ENCODE data around the gene LBP.

Gene LBP

DNA sequence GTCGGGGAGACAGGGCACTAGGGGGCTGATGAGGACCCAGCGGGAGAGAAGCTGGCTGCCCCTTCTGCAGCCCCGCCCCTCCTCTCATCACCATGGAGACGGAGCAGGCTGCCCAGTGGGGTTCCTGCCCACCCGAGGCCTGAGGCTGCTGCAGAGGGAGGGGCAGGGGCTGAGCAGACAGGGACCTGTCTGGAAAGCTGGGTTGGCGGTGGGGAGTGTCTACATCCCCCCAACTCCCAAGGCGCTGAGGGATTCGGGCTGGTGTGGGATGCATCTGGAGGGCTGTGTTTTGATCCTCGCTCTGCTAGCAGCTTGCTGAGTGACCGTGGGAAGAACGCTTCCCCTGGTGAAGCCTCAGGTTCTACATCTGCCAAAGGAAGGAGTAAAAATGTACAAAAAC, 43.5 kb upstream of the LBP start:
- no peak for DNase-seq (ENCODE audit: low read depth)
- no peak for TF ChIP-seq MYC (IDR thresholded peaks at IDR 0.05; ENCODE audit: low read depth, low read length)
- TF ChIP-seq, protein P1, sequence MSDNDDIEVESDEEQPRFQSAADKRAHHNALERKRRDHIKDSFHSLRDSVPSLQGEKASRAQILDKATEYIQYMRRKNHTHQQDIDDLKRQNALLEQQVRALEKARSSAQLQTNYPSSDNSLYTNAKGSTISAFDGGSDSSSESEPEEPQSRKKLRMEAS (IDR thresholded peaks at IDR 0.05; ENCODE audit: low read depth, low read length), result no peak
- TF ChIP-seq POLR2A (IDR thresholded peaks at IDR 0.05; ENCODE audit: extremely low read depth, insufficient read length), result no peak
- TF ChIP-seq, protein P2, sequence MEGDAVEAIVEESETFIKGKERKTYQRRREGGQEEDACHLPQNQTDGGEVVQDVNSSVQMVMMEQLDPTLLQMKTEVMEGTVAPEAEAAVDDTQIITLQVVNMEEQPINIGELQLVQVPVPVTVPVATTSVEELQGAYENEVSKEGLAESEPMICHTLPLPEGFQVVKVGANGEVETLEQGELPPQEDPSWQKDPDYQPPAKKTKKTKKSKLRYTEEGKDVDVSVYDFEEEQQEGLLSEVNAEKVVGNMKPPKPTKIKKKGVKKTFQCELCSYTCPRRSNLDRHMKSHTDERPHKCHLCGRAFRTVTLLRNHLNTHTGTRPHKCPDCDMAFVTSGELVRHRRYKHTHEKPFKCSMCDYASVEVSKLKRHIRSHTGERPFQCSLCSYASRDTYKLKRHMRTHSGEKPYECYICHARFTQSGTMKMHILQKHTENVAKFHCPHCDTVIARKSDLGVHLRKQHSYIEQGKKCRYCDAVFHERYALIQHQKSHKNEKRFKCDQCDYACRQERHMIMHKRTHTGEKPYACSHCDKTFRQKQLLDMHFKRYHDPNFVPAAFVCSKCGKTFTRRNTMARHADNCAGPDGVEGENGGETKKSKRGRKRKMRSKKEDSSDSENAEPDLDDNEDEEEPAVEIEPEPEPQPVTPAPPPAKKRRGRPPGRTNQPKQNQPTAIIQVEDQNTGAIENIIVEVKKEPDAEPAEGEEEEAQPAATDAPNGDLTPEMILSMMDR (IDR thresholded peaks at IDR 0.05; ENCODE audit: low read depth, low read length), result no peak
- no peak overlapping the region for H3K4me3 ChIP-seq (ENCODE audit: low read depth, low read length)

DNA sequence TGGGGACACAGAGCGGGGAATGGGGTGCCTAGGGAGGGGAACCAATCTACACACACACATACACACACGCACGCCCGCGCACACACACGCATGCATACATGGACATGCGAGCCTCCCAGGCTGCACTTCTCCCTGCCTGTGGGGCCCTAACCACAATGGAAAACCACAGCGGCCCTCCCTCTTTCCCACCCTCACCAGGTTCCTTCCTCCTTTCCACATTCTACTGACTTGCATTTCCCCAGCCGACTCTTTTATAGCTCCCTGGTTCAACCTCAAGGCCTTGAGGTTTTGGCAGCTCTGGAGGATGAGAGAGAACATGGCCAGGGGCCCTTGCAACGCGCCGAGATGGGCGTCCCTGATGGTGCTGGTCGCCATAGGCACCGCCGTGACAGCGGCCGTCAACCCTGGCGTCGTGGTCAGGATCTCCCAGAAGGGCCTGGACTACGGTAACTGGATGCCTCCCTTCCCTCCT, 42.3 kb upstream of the LBP start, which contains the start of gene BPI:
BPI (plus strand) TSS at position 249 of the 472 bp plus-strand sequence; CDS start at position 317, 68 bp downstream.
- peak within 1 kb of the TSS; percentile 26 for H3K4me3 ChIP-seq (ENCODE audit: low read depth, low read length)
- TF ChIP-seq, protein P2 (IDR thresholded peaks at IDR 0.05; ENCODE audit: low read depth, low read length), result no peak
- TF ChIP-seq, protein P1 (IDR thresholded peaks at IDR 0.05; ENCODE audit: low read depth, low read length), result peak; percentile 71
- TF ChIP-seq POLR2A (IDR thresholded peaks at IDR 0.05; ENCODE audit: extremely low read depth, insufficient read length) (no peak), MYC (IDR thresholded peaks at IDR 0.05; ENCODE audit: low read depth, low read length) (peak; percentile 89)
- DNase-seq (ENCODE audit: low read depth), result peak; percentile 99

DNA sequence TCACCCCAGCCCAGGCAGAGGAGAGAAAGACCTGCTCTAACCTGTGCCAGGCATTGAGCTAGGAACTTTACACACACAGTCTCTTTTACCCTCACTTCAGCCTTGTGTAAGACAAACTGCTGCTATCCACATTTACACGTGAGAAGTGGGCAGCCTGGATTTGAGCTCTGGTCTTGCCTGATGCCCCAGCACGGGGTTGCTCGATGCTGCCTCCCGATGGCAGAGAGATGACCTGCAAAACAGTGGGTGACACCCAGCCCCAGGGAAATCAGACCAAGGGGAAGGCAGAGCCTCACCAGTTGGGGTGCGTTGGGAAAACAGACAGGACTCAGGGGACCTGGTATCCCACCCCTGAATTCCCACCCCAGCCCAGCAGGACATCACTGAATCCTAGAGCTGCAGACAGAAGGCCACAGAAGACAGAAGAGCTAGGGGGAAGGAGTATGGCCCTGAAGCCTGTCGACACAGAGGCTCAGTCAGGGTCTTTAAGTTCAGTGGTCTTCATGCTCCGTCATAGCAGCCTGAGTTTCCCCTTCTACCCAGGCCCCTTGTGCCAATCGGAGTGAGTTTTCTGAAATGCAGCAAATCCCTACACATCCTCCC, 41.3 kb upstream of the LBP start:
- peak; percentile 27; the same call in 1 of the 2 replicates for TF ChIP-seq MYC (IDR thresholded peaks at IDR 0.05; ENCODE audit: low read depth, low read length)
- TF ChIP-seq, protein P1 (IDR thresholded peaks at IDR 0.05; ENCODE audit: low read depth, low read length), result peak; percentile 72; the same call in 1 of the 2 replicates
- TF ChIP-seq, protein P2 (IDR thresholded peaks at IDR 0.05; ENCODE audit: low read depth, low read length), result peak; percentile 81
- TF ChIP-seq POLR2A (IDR thresholded peaks at IDR 0.05; ENCODE audit: extremely low read depth, insufficient read length), result no peak
- H3K4me3 ChIP-seq (ENCODE audit: low read depth, low read length), result no peak overlapping the region
- peak; percentile 84 for DNase-seq (ENCODE audit: low read depth)

DNA sequence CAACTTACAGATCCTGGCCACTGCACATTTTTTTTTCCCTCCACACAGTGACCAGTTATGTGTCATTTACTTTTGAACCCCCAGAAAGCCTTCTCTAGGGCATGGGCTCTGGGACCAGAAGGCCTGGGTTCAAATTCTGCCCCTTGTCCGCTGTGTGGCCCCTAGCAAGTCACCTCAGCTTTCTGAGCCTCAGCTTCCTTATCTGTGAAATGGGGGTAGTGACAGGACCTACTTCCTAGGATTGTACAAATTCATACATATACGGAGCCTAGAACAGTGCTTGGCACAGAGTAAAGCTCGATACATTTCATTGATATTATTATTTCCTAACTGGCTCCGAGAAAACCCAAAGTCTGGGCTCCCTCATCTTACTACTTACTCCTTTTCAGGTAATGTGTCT, 40.7 kb upstream of the LBP start:
- TF ChIP-seq, protein P2 (IDR thresholded peaks at IDR 0.05; ENCODE audit: low read depth, low read length), result no peak
- TF ChIP-seq POLR2A (IDR thresholded peaks at IDR 0.05; ENCODE audit: extremely low read depth, insufficient read length), result no peak
- no peak for TF ChIP-seq MYC (IDR thresholded peaks at IDR 0.05; ENCODE audit: low read depth, low read length)
- TF ChIP-seq, protein P1 (IDR thresholded peaks at IDR 0.05; ENCODE audit: low read depth, low read length), result no peak
- H3K4me3 ChIP-seq (ENCODE audit: low read depth, low read length), result no peak overlapping the region

DNA sequence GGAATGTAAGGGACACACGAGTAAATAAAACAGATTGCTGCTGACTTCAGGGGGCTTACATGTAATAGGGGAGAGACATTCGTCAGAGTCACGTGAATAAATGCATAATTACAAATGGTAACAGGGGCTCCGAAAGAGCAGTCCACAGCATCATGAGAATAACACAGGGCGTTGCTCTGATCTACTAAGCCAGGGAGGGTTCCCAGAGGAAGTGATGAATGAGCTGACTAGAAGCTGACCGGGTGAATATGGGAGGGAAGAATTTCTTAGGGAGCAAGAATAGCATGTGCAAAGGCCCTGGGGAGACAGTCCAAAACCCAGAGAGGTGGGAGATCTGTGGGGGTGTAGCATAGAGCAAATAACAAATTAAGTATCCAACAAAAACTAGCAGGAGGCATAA, 39.9 kb upstream of the LBP start:
- TF ChIP-seq, protein P2 (IDR thresholded peaks at IDR 0.05; ENCODE audit: low read depth, low read length), result no peak
- TF ChIP-seq MYC (IDR thresholded peaks at IDR 0.05; ENCODE audit: low read depth, low read length) (no peak), POLR2A (IDR thresholded peaks at IDR 0.05; ENCODE audit: extremely low read depth, insufficient read length) (no peak)
- TF ChIP-seq, protein P1 (IDR thresholded peaks at IDR 0.05; ENCODE audit: low read depth, low read length), result no peak
- H3K4me3 ChIP-seq (ENCODE audit: low read depth, low read length), result no peak overlapping the region
- DNase-seq (ENCODE audit: low read depth), result no peak

More for the DNA sequence above, 40.7 kb upstream of the LBP start:
- no peak for DNase-seq (ENCODE audit: low read depth)
